B cell (primary cell): ENCODE results near the gene TMEM134. TPM values are rescaled to one million over a fixed set of nuclear protein-coding genes. Genes with fewer than 3 reads are reported as not detected.
A peak's percentile ranks its signal among the peaks of the same experiment; 100 is the strongest.

Source experiments
- ATAC-seq: fragments of 200-7000 bp; cut with Tn5 transposase; one replicate; pipeline ENCODE4 v1.10.0; 2021; ENCODE audit warnings: low read depth, mild to moderate bottlenecking, moderate number of reproducible peaks, moderate library complexity
- CTCF ChIA-PET: fragments of 350-600 bp; sonication (Branson Sonifier 250); formaldehyde crosslinking; loops from one replicate; lab custom pipeline; 2021; ENCODE audit warnings: antibody characterized with exemption, inconsistent platforms; lab: Charles Lee
- POLR2A ChIA-PET: fragments of 350-600 bp; sonication (Branson Sonifier 250); formaldehyde crosslinking; loops from one replicate; lab custom pipeline; 2021; ENCODE audit warnings: antibody characterized with exemption; lab: Charles Lee
- DNase-seq: peaks from one replicate; pipeline ENCODE4 v3.0.0; 2013
- H2AFZ ChIP-seq: 2 replicates; pipeline ENCODE4 v1.6.1; 2012; ENCODE audit warnings: mild to moderate bottlenecking, low read depth, low read length; ENCODE audit not compliant: insufficient read depth, poor library complexity, severe bottlenecking
- H3K27ac ChIP-seq, 2 donors: 1 replicate in 1 of 2; 2 replicates in 1 of 2; pipeline ENCODE4 v1.5.1; 2012 to 2013; ENCODE audit warnings: low read length in 2 of 2, mild to moderate bottlenecking in 2 of 2, moderate library complexity in 1 of 2
- H3K27me3 ChIP-seq, 4 experiments: fragments of 200-600 bp in 1 of 4; sonication (generic) in 1 of 4; replicated peaks in 1 of 4; 1 replicate in 2 of 4; 2 replicates in 2 of 4; pipeline versions ENCODE4 v1.6.1 to v1.7.0; 2013 to 2016; ENCODE audit warnings: low read length in 3 of 4, mild to moderate bottlenecking in 2 of 4, mixed read lengths in 1 of 4, moderate library complexity in 1 of 4; ENCODE audit not compliant: insufficient read depth in 4 of 4, control insufficient read depth in 3 of 4; ENCODE audit errors: control extremely low read depth in 1 of 4
- H3K36me3 ChIP-seq, 2 experiments: replicated peaks in 1 of 2; 1 replicate in 1 of 2; 2 replicates in 1 of 2; pipeline versions ENCODE4 v1.6.1 to v1.7.1; 2013; ENCODE audit warnings: low read length in 1 of 2; ENCODE audit not compliant: insufficient read depth in 2 of 2, control insufficient read depth in 1 of 2; ENCODE audit errors: control extremely low read depth in 1 of 2, extremely low read depth in 1 of 2
- H3K4me1 ChIP-seq, 2 donors: fragments of 200-600 bp in 1 of 2; sonication (generic) in 1 of 2; 1 replicate in 1 of 2; 2 replicates in 1 of 2; pipeline versions ENCODE4 v1.5.1 to v1.6.1; 2013 to 2017; ENCODE audit warnings: low read length in 2 of 2; ENCODE audit not compliant: control insufficient read depth in 2 of 2, insufficient read depth in 2 of 2
- H3K4me2 ChIP-seq: replicated peaks from 2 replicates; pipeline ENCODE3; 2012; ENCODE audit warnings: mild to moderate bottlenecking, low read depth, low read length; ENCODE audit not compliant: poor library complexity, severe bottlenecking
- H3K4me3 ChIP-seq, 5 experiments: fragments of 200-600 bp in 1 of 5; sonication (generic) in 1 of 5; 1 replicate in 3 of 5; 2 replicates in 2 of 5; pipeline versions ENCODE4 v1.5.1 to v1.7.0; 2011 to 2016; ENCODE audit warnings: low read length in 4 of 5, mild to moderate bottlenecking in 4 of 5, low read depth in 2 of 5, control low read depth in 1 of 5, moderate library complexity in 1 of 5; ENCODE audit not compliant: insufficient read depth in 1 of 5; ENCODE audit errors: control extremely low read depth in 1 of 5, extremely low read depth in 1 of 5
- H3K79me2 ChIP-seq: fragments of 200-600 bp; sonication (generic); one replicate; pipeline ENCODE4 v1.6.0; 2016; ENCODE audit warnings: low read length; ENCODE audit not compliant: control insufficient read depth, insufficient read depth
- H3K9ac ChIP-seq: fragments of 200-600 bp; sonication (generic); 2 replicates; pipeline ENCODE4 v1.6.1; 2017; ENCODE audit warnings: mild to moderate bottlenecking, low read length, moderate library complexity
- H3K9me3 ChIP-seq, 3 donors: one replicate each; pipeline versions ENCODE4 v1.6.1 to v1.7.1; 2013; ENCODE audit warnings: low read length in 2 of 3; ENCODE audit not compliant: control insufficient read depth in 2 of 3, insufficient read depth in 1 of 3; ENCODE audit errors: control extremely low read depth in 1 of 3
- H4K20me1 ChIP-seq: 2 replicates; pipeline ENCODE4 v1.6.0; 2012; ENCODE audit warnings: mild to moderate bottlenecking, low read length; ENCODE audit not compliant: insufficient read depth, control insufficient read depth, poor library complexity, severe bottlenecking
- H3K27ac Mint-ChIP-seq: one replicate; pipeline ENCODE4 v1.8.0; 2021; ENCODE audit warnings: mixed read lengths
- H3K27me3 Mint-ChIP-seq: one replicate; pipeline ENCODE4 v1.8.0; 2021; ENCODE audit warnings: mixed read lengths
- H3K4me1 Mint-ChIP-seq: one replicate; pipeline ENCODE4 v1.8.0; 2021; ENCODE audit warnings: mixed read lengths
- H3K4me3 Mint-ChIP-seq: one replicate; pipeline ENCODE4 v1.8.0; 2021; ENCODE audit warnings: mixed read lengths
- H3K9me3 Mint-ChIP-seq: one replicate; pipeline ENCODE4 v1.8.0; 2022; ENCODE audit warnings: mixed read lengths; ENCODE audit not compliant: insufficient read depth
- EZH2 ChIP-seq: IDR thresholded peaks from 2 replicates; pipeline ENCODE4 v1.6.1; 2012; ENCODE audit warnings: borderline replicate concordance, low read depth, mild to moderate bottlenecking, moderate library complexity, low read length; ENCODE audit not compliant: insufficient read depth, poor library complexity, severe bottlenecking
- WGBS: methylation state at CpG from one replicate; pipeline ENCODE4 v1.1.5; 2013; ENCODE audit warnings: missing lambda C conversion rate; ENCODE audit not compliant: insufficient coverage; 5-methylcytosine and 5-hydroxymethylcytosine counted together
- intact Hi-C: fragments of 100-400 bp; cut with micrococcal nuclease; formaldehyde crosslinking; loops from one replicate; pipeline ENCODE4 v1.10.0; 2022
- polyA plus RNA-seq: library from polyadenylated mRNA; depleted of rRNA; stranded (reverse); fragments of >200 nt; gene quantifications from 2 replicates; pipeline ENCODE4 v1.2.3, GENCODE V29; 2012
- total RNA-seq, 2 donors: library from RNA; stranded (reverse); fragments of 120-200 nt in 1 of 2; gene quantifications; 1 replicate in 1 of 2; 2 replicates in 1 of 2; pipeline versions ENCODE4 v1.2.3 to v1.2.4, GENCODE V29; 2013 to 2022
- TF ChIP-seq, protein P1 (sequence below): fragments of 200-600 bp; IDR thresholded peaks from one replicate; pipeline ENCODE4 v1.8.0; 2022; ENCODE audit warnings: antibody characterized with exemption, mild to moderate bottlenecking

Gene TMEM134
- total and polyA plus RNA-seq, 2 donors (not counting 1 experiment from before 2014, with no cell fraction given) = 167 to 197 TPM

DNA sequence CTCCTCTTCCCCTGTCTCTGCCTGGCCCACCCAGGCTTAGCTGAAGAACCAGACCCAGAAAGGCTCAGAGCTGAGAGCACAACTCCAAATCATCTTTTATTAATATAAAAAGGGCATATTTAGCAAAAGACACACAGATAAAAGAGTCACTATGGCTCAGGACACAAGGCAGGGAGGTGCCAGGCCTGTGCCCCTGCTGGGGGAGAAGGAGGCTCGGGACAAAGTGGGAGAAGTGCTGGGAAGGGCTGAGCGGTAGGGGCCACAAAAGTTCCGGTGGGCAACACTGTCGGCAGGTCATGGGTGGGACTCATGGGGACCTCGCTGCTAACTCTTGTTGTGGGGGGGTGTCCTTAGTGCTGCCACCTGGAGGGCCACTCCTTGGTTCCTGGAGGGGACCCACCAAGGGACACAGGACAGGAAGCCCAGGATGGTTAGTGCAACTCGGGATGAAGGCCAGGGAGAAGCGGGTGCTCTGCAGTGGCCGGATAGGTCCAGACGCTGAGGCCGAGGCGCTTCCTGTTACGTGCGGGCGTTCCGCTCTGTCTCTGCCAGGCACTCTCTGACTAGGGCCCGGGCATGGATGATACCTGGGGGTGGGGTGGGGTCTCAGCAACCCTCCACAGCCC, 37.5 kb upstream of the TMEM134 start:
- no peak overlapping the region for H2AFZ ChIP-seq
- H3K36me3 ChIP-seq = peaks cover 0 to 26% of the 10 kb centered on the region in 2 experiments
- H3K4me2 ChIP-seq = peak overlapping the region; percentile 97
- DNase-seq (no peak), ATAC-seq (no peak)
- peak overlapping the region; percentile 89 for H3K9ac ChIP-seq
- H3K27me3 Mint-ChIP-seq = peaks cover 6% of the 10 kb centered on the region
- peaks cover 0 to 11% (median 2%) of the 10 kb centered on the region in 4 experiments for H3K27me3 ChIP-seq
- CTCF ChIA-PET = interaction anchor here (1.0 to 2.8 kb wide), 7 partner anchors 22 to 170 kb away, joined by 3 to 20 read pairs (median 11); partner anchors contain the start of genes GSTP1, PPP1CA, RAD9A and TBC1D10C
- POLR2A ChIA-PET = interaction anchor here (0.6 to 2.1 kb wide), 7 partner anchors 21 to 117 kb away, joined by 3 to 8 read pairs (median 6); partner anchors contain the start of gene TBC1D10C
- peaks cover 40 to 50% of the 10 kb centered on the region in 2 donors for H3K4me1 ChIP-seq
- no peaks in the 10 kb centered on the region for H3K9me3 Mint-ChIP-seq
- no peaks in the 10 kb centered on the region for H3K9me3 ChIP-seq
- WGBS = 92% methylated on average over 6 of the region's 16 CpGs
- H3K4me1 Mint-ChIP-seq = peaks cover 44% of the 10 kb centered on the region
- H3K4me3 ChIP-seq = peak overlapping the region in 1 of 5 experiments; percentile 86
- H3K27ac ChIP-seq = peak overlapping the region; percentile 68 to 98
- intact Hi-C loops = loop anchor here (1.0 to 5.0 kb wide), 6 partner anchors 37 to 264 kb away; partner anchors contain the start of genes GRK2, PPP1CA, PTPRCAP and TMEM134
- peaks cover 40% of the 10 kb centered on the region for H3K79me2 ChIP-seq
- H4K20me1 ChIP-seq = peaks cover 55% of the 10 kb centered on the region
- peak overlapping the region; percentile 95 for H3K27ac Mint-ChIP-seq
- peak overlapping the region; percentile 92 for H3K4me3 Mint-ChIP-seq
- TF ChIP-seq, protein P1, sequence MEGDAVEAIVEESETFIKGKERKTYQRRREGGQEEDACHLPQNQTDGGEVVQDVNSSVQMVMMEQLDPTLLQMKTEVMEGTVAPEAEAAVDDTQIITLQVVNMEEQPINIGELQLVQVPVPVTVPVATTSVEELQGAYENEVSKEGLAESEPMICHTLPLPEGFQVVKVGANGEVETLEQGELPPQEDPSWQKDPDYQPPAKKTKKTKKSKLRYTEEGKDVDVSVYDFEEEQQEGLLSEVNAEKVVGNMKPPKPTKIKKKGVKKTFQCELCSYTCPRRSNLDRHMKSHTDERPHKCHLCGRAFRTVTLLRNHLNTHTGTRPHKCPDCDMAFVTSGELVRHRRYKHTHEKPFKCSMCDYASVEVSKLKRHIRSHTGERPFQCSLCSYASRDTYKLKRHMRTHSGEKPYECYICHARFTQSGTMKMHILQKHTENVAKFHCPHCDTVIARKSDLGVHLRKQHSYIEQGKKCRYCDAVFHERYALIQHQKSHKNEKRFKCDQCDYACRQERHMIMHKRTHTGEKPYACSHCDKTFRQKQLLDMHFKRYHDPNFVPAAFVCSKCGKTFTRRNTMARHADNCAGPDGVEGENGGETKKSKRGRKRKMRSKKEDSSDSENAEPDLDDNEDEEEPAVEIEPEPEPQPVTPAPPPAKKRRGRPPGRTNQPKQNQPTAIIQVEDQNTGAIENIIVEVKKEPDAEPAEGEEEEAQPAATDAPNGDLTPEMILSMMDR = peak; percentile 45
- no peak for TF ChIP-seq EZH2
